NCI-H69 (cell line): Measurements from ENCODE around the gene IRF2BP2.

Source experiments
- DNase-seq: peaks from one replicate; lab custom pipeline; 2025; lab: John Stamatoyannopoulos, UW

IRF2BP2 gene

DNA sequence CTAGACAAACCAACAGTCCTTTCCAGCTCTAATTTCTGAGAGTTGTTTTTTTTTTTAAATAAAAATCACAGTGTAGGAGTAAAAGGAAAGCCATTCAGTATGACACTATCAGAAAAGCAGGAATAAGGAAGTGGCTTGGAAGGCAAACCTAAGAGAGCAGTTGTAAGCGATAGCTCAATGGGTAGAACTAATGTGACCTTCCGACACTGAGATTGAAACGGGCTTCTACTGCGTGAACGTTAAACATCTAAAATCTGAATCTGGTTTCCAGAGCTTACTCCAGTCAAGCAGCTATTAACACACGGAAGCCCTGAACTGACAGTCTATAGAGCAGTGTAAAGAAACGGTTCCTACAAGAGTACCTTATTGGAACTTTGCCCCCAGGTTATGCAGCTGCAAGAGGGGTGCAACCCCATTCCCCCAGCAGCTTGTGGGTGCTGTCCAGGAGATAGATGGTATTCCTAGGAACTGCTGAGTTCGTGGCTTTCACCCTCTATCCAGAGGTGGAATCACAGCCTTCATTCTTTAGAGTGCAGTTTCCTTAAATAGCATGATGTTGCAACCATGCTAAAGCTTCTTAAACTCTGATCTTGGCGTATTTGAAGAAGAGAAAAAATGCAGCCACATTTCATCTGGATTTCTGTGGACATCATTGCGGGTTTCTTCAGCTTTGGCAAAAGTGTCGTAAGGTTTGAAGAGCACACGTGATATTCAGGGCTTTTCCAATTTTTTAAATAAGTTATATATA lies 3.3 kb upstream of the IRF2BP2 start:
- DNase-seq: peak; percentile 89

DNA sequence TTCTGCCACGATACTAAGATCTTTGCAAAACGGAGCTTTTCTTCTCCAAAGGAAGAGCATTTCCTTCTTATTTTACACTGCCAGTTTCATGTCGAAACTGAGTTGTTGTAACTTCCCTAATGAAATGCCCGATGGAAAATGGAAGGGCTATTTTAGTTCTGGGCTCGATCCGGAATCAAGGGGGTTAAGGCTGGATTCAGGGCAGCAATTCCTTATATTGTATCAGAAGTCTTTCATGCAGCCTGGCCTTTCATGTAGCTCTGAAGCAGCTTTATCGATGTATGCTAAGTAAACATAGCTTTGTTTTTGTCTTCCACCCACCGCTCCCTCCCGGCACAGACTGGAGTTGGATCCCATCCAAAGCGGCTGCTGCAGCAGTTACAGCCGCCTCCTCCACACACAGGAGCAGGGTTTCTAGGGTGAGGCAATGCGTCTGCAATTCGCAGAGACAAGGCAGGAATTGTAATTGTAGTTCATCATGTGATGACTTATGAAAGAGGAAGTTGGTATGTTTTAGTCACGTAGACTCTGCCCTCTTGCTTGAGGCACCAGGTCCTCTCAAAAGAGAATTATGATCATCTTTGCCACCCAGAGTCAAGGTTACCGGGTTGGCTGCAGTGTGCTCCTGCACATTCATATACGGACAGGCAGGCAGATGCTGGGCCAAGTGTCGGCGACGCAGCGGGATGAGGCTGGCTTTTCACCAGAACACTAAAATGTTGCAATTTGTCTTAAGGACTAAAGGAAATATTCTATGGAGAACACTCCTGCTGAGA lies 2.6 kb upstream of the IRF2BP2 start:
- DNase-seq: peak; percentile 100

DNA sequence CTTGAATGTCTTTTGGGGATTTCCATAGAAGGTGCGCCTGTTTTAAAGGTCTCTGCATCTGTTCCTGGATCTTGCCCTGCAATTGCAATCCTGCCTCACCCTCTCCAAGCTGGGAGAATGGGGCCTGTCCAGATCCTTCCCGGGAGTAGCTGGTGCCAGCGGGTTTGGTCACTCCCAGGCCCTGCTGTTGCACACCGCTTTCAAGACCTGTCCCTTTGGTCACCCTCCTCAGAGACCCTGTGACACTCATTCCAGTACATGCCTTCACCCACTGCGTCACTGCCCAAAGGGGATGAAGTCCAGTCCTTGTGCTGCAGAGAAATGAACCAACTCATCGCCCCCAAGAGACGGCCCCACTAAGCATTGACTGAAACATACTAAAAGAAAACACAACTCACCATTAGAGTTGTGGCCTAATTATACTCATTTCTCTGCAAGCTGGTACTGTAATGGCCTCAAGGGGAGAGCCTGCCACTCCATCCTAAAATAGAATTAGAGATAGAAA lies 1.9 kb upstream of the IRF2BP2 start:
- peak; percentile 79 for DNase-seq

DNA sequence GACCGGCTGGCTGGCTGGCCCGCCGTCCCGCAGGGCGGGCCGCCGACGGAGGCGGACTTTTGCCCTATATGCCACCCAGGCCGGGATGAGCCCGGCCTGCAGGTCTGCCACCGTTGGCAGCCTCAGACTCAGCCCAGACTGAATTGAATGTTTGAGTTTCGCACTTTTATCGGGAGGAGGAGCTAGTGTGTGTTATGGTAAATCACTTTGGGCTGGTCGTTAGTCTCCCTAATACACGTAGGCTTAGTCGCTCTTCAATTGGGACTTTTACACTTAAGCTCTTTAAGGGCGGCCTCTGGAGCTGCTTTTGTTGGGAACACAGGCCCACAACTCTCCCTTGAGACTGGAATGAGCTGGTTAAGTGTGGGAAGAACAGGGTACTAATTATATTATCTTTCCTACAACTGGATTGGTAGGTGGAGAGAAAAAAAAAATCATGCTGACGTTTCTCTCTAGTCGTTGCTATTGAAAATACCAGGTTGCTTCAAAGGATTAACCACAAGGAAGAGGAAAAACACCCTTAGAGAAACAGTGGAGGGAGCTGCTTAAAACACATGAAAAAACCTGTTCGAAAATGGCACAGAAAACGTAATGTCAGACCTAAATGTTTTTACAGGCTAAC lies 1.4 kb upstream of the IRF2BP2 start:
- DNase-seq: peak; percentile 99

DNA sequence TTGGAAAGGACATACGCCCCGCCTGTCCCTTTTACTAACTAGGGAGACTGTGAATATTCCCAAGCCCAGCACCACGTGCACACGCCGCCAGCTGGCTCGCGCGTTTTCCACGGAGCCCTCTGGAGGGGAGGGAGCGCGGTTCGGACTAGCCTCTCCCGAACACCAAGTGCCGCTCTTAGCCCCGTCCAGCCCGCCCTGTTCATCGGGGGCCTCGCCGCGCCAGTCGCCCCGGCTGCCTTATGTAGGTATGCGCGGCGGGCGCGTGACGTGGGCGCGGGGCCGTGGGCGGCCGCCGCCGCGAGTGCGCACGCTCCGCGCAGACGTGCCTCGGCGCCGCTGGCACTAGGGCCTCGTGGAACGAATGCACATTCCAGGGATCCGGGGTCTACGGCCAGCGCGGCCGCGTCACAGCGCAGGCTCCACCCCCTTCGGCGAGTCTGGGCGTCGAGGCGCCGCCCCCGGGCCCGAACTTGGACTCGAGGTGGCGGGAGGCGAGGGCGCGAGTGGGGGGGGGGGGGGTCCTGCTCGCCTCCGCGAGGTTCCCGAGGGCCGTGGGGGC lies 767 bp upstream of the IRF2BP2 start:
- peak; percentile 99 for DNase-seq

DNA sequence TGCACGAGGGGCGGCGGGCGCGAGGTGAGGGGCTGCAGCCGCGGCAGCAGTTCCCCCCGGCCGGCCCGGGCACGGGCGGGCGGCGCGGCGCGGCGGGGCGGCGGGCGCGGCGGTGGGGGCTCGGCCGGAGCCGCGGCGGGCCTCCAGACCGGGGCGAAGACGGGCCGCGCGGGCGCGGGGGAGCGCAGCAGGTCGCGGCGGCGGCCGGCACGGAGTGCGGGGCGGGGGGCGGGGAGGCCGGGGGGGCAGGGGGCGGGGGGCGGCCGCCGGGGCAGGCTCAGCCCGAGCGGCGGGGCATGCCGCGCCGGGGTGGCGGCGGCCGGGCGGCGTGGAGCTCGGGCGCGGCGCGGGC lies 311 bp downstream of the IRF2BP2 start:
- DNase-seq: peak; percentile 94

DNA sequence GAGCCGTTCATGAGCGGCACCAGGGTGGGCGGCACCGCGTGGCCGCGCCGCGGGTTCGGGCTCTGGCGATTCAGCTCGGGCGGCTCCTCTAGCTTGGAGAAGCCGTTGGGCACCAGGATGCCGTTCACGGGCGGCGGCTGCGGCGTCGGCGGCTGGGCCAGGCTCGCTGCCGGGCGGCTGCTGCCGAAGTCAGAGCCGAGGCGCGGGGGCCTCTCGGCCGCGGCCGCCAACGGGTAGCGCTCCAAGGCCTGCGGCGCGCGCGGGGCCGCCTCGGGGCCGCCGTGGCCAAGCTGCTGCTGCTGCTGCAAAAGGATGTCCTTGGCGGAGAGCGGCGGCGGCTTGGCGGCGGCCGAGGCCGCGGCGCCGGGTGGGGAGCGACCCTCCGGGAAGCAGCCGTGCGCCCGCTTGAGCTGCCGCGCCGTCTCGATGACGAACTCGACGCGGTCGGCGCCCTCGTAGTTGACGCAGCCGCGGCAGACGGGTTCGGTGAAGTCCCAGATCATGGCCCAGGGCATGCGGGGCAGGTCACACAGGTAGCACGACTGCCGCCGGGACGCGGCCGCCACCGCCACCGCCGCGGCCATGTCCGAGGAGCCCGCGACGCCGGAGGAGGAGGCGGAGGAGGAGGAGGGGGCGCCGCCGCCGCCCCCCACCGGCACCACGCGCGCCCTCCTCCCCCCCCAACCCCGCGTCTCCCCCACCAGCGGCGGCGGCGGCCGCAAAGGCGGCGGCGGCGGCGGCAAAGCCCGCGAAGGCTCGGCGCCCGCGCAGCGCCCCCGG lies 877 bp downstream of the IRF2BP2 start:
- DNase-seq: peak; percentile 91

DNA sequence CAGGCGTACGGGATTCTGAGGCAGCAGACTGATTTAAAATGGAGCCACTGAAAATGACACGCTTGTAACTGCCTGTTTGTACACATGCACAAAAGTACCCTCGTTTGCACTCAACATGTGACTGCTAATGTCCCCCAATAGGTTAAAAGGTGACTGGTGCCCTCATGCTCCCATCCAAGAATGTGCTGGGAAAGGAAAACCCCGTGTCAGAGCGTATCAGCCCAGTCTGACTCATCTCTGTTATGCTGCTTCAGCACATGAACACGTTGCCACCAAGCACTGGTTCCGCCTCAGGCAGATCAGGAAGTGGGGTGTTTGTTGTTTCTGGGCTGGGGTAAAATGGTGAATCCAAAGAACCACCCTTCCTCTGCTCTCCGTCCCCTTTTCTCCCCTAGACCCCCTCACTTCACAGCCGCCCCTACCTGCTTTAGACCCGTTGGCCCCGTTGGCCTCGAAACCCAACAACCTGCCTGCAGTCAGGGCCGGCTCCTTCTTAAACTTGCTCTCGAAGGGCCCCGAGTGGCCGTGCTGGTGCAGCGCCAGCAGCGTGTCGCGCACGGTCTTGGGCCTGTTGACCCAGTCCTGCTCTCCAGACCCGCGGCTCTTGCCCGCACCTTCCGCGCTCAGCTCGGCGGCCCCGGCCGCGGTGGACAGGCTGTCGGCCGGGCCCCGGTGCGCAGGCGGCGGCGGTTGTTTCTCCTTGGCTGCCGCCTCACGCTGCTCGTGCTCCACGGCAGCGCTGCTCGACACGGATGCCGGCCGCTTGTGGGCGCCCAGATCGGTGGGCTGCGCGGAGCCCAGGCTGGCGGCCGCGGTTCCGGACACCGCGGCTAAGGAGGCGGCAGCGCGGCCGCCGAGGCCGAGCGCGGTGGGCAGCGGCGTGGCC lies 1.7 kb downstream of the IRF2BP2 start:
- DNase-seq: peak; percentile 87

DNA sequence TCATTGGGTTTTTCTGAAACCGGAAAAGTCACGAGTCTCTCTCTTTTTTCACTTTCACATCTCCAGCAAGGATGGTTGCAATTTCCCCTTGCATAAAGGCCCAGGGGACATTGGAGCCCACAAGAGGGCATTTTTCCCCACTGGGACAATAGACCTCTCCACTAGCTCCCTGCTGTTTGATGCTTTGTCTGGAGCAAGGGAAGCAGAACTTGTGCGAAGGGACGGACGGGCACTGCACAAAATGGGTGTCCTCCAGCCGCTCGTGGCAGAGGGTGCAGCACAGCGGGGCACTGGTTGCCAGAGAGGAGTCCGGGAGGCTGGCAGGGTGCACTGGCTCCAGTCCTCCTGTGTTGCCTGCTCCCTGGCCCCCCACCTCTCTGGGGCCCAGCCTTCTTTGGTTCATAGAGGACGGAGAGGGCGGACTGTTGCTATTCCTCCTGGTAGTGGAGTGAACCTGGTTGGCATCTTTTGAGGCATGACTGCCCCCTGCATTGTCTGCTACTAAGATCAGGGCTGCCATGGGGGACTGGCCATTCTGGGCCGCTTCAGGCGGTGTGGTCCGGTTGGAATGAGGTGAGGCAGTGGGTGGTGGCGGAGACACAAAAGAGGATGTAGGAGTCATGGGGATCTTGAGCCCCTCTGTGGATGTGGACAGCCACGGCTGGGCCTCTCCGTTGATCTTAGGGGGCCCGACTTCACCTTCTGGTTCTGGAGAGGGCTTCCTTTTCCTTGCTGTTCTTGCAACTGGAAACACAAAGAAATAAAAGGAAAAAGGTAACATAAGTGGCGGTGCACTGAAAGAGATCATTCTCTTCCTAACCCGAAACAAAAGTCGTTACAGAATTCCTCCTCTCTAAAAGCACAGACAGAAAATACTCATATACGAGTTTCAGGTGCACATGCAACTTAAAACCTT lies 2.6 kb downstream of the IRF2BP2 start:
- DNase-seq: peak; percentile 96

DNA sequence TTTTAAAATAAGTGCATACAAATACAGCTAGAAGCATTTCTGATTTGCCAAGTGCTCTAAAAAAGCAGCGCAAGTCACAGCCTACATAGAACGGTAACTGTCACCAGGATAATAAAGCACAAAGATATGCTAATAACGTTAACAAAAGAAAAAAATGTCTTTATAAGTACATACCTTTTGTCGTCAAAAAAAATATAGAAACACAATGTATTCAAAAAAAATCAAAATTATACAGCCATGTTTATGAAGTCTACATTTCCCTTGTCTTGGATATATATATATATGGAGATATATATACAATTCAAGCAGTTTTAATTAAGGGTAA lies 3.2 kb downstream of the IRF2BP2 start:
- DNase-seq: no peak

DNA sequence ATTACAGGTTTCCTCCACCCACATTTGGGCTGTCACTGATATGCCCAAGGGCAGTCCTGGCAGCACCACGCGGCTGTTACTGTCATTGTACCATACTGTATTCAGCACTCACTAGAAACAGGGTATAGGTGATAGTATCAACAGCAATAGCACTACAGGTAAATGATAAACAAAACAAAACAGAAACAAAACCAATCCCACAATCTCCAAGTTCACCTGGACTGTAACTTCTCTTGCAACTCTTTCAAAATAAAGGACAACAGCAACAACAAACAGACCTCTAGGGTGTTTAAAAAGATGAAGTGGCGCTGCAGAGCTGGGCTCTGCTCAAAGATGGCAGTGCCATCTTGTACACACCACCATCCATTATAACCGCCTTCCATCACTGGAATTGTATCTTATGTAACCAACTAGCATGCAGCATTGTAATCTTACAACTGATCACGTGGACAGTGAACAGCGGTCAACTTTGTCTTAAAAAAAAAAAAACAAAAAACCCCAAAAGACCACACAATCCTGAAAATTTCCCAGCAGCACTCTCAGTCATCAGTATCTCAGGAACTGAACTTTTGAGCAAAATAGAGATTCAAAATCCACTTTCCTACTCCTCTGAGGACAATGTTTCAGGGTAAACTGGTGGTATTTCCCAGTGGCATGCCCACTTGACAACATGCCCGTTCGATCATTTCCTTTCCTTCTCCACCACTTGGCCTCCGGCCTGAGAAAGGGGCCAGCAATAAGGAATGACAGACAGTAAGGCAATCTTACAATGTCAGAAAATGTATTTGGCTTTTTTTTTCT lies 3.8 kb downstream of the IRF2BP2 start:
- peak; percentile 84 for DNase-seq

DNA sequence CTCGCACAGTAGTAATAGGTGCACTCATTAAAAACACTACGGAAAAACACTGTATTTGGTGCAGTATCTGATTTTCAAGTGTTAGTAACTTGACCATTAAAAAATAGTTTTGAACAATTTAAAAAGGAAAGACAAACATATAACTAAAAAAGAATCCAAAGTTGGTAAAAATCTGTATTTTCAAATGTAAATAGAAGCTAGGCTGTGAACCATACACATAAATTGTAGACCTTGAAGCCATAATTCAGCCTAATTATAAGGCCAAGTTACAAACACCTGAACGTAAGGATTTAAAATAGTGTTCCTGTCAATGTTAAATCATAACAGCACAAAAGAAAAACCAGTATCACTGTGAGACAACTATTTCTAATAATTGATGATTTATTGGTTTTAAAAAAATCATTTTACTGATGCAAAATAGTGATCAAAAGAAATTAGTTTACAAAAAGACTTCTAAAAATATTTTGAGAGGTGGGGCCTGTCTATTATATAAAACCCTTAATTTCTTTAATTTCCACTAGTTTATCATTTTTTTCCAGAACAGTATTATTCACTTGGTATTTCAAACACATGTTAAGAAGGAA lies 4.5 kb downstream of the IRF2BP2 start:
- peak; percentile 46 for DNase-seq

DNA sequence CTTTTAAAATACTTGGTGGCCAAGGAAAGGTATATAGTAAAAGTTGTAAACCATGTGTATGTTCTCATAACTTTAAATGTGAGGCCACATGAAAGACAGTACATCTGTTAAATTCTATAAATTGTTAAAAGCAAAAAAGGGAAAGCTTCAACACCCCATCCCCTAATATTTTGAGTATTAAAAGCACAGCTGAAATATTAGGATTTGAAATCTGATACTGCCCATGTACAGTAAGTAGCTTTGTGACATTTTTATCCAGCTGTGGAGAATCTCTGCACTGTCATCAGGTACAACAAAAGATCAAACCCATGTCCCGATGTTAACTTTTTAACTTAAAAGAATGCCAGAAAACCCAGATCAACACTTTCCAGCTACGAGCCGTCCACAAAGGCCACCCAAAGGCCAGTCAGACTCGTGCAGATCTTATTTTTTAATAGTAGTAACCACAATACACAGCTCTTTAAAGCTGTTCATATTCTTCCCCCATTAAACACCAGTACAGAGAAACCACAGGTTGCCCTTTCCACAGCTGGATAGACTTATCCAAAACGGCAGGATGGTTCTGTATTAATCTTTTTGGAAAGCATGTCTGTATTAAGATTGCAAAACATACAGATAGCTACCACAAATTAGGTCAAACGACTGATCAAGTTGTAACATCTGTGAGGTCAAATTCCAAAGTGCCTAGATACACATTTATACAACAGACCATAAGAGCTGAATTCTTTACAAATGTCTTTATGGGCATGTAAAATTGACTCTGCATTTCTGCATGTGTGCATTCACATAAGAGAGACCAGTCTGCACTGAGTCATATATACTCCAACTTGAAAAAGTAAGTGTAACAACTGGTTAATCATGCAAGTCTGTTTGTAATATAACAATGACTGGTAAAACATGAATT lies 5.2 kb downstream of the IRF2BP2 start:
- DNase-seq: peak; percentile 73

DNA sequence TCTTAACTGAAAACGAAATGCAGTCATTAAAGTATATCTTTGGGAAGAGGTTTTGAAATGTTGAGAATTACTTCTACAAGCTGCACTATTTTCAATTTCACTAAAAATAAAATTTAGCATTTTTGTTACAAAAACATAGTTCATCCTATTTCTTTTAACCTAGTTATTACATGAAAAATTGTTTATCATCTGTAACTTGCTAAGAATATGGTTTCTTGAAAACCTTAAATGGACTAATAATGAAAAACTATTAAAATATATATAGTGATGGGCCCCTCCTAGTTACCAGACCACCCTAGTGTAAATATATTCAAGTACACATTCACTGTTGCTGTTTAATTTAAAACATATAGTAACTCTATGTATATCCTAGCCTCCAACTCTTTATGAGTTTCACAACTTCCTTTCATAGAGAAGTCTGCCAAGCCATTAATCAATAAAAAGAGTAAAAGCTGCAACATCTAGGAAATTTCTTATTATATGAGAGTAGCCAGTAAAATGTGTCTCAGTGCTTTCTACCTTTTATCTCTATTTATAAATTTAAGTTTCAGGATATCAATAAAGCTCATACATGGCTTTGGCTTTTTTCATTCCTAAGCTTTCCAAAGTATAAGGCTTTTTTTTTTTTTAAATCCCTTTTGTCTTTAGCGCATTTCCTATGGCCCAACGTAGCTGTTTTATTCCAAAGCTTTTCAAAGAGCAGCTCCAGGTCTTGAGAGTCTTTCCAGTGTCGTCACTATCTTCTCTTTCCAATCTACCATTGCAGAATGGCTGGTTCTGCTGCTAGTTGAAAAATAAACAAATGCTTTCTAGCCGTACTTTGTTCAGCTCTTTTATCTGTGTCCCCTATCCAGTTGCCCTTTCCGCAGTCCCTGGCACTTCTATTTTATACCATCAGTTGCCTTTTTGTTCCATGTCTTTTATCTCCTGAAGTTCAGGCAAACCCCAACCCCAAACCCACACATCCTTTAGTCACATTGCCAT lies 6.5 kb downstream of the IRF2BP2 start:
- peak; percentile 75 for DNase-seq

DNA sequence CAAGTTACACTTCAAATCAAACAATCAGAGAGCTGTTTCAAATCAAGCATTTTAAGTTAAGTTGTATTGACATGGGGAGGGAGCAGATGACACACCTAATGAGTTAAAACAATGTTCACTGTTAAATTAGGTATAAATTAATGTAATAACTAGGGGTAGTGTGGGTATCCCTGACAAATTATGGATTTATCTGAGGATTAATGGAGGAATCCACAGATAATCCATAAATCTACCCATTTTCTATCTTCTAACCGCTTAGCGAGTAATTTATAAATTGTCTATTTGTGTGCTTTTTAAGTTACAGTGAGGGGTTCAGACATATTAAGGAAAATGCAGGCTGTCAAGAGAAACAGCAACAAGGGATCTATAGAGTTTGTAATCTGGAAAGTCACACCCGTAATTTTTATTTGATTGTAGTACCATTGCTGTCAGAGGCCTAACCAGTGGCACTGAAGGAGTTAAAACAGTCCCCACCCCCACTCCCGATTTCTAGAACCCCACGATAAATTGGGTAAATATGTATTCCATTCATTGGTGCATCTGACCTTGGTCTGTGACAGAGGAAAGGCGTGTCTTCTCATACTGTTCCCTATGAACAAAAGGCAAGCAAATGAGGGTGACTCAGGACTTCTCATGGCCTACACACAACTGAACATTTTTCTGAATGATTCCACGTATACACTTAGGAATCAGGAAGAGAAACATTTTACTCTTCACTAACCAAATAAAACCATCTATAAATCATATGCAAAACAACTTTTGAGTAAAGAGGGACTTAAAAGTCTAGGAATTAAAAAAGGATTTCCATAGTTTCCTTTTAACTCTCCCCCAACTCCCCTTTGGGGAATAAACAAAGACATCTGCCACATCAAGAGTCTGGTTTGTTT lies 7.4 kb downstream of the IRF2BP2 start:
- peak; percentile 96 for DNase-seq
